ENCODE measurements around the gene POR. TPM values are rescaled to one million over a fixed set of nuclear protein-coding genes. Genes with fewer than 3 reads are reported as not detected.
A peak's percentile ranks its signal among the peaks of the same experiment; 100 is the strongest.

The POR gene
- total RNA-seq (100 to 1,000 TPM; 116 to 571 TPM), polyA plus RNA-seq (100 to 1,000 TPM; 377 to 973 TPM)

GRCh38 chr7:75914655-75915415 lies at the start of gene POR:
TSS of gene POR (plus strand) at chr7:75915155. CDS start at chr7:75954002, 38,847 bp downstream.
- WGBS = under 1% methylated on average over 82 of the region's 82 CpGs
- H3K36me3 ChIP-seq (ENCODE audit: control insufficient read depth in 4 of 4, insufficient read depth in 3 of 4, low read depth in 1 of 4, low read length in 3 of 4) = no peaks in the 10 kb centered on the region
- H3K9me3 ChIP-seq (ENCODE audit: control insufficient read depth in 4 of 4, low read length in 3 of 4) = no peaks in the 10 kb centered on the region
- TF ChIP-seq ZBTB33 (IDR thresholded peaks at IDR 0.05) = peak; percentile 40
- TF ChIP-seq, protein P1, sequence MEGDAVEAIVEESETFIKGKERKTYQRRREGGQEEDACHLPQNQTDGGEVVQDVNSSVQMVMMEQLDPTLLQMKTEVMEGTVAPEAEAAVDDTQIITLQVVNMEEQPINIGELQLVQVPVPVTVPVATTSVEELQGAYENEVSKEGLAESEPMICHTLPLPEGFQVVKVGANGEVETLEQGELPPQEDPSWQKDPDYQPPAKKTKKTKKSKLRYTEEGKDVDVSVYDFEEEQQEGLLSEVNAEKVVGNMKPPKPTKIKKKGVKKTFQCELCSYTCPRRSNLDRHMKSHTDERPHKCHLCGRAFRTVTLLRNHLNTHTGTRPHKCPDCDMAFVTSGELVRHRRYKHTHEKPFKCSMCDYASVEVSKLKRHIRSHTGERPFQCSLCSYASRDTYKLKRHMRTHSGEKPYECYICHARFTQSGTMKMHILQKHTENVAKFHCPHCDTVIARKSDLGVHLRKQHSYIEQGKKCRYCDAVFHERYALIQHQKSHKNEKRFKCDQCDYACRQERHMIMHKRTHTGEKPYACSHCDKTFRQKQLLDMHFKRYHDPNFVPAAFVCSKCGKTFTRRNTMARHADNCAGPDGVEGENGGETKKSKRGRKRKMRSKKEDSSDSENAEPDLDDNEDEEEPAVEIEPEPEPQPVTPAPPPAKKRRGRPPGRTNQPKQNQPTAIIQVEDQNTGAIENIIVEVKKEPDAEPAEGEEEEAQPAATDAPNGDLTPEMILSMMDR (IDR thresholded peaks at IDR 0.05; ENCODE audit: low read depth, low read length, missing input control) = no peak
- TF ChIP-seq HNF4A (conservative IDR thresholded peaks at IDR 0.05) = peak in 1 of 2 donors; percentile 18
- TF ChIP-seq RAD21 (IDR thresholded peaks at IDR 0.05) = peak; percentile 42 to 43
- peak; percentile 93 for TF ChIP-seq REST (IDR thresholded peaks at IDR 0.05)
- TF ChIP-seq HNF4G (IDR thresholded peaks at IDR 0.05) = no peak
- TF ChIP-seq FOXA1 (IDR thresholded peaks at IDR 0.05) = peak; percentile 59
- peak in 1 of 2 donors; percentile 41 for TF ChIP-seq GABPA (IDR thresholded peaks at IDR 0.05 in 1 of 2, conservative IDR thresholded peaks at IDR 0.05 in 1 of 2)
- TF ChIP-seq NR2F2 (IDR thresholded peaks at IDR 0.05) = no peak
- peak; percentile 96 for TF ChIP-seq YY1 (IDR thresholded peaks at IDR 0.05)
- TF ChIP-seq, protein P2, sequence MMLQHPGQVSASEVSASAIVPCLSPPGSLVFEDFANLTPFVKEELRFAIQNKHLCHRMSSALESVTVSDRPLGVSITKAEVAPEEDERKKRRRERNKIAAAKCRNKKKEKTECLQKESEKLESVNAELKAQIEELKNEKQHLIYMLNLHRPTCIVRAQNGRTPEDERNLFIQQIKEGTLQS (IDR thresholded peaks at IDR 0.05) = no peak
- TF ChIP-seq EGR1 (IDR thresholded peaks at IDR 0.05; ENCODE audit: low read depth in 2 of 2) = peak; percentile 54 to 91
- TF ChIP-seq FOXA2 (IDR thresholded peaks at IDR 0.05) = no peak
- peak; percentile 98 for TF ChIP-seq TAF1 (conservative IDR thresholded peaks at IDR 0.05)
- TF ChIP-seq, protein P3, sequence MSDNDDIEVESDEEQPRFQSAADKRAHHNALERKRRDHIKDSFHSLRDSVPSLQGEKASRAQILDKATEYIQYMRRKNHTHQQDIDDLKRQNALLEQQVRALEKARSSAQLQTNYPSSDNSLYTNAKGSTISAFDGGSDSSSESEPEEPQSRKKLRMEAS (IDR thresholded peaks at IDR 0.05) = peak; percentile 44
- TF ChIP-seq JUND (IDR thresholded peaks at IDR 0.05) = no peak
- TF ChIP-seq SP1 (IDR thresholded peaks at IDR 0.05) = peak; percentile 72
- TF ChIP-seq RXRA (IDR thresholded peaks at IDR 0.05) = peak in 1 of 2 donors; percentile 9
- peak within 1 kb of the TSS; percentile 77 to 98 (median 78) for H3K4me3 ChIP-seq (ENCODE audit: low read depth in 1 of 3, low read length in 3 of 3)
- H3K27me3 ChIP-seq (ENCODE audit: control insufficient read depth in 4 of 4, insufficient read depth in 4 of 4, low read length in 3 of 4) = no peaks in the 10 kb centered on the region
- peak within 1 kb of the TSS; percentile 99 to 100 for H3K9ac ChIP-seq (ENCODE audit: low read depth in 1 of 2, low read length in 2 of 2)
- H3K27ac ChIP-seq (ENCODE audit: low read depth in 1 of 2, low read length in 2 of 2) = peak within 1 kb of the TSS; percentile 99 to 100
- DNase-seq (ENCODE audit: low spot score) = peak; percentile 99
- peaks cover 0 to 38% (median 5%) of the 10 kb centered on the region in 4 donors for H3K4me1 ChIP-seq (ENCODE audit: control insufficient read depth in 4 of 4, insufficient read depth in 4 of 4, low read length in 3 of 4)

All from liver (tissue), 9 donors.